Neural crest cell (in vitro differentiated cells): ENCODE results near the gene TFEC. TPM values are rescaled to one million over a fixed set of nuclear protein-coding genes. Genes with fewer than 3 reads are reported as not detected.

Experiments
- DNase-seq: peaks from one replicate; pipeline ENCODE4 v3.0.0; 2021; ENCODE audit warnings: low read depth, mixed read lengths, low spot score
- H3K27ac Mint-ChIP-seq: one replicate; pipeline ENCODE4 v1.8.0; 2021; ENCODE audit warnings: mild to moderate bottlenecking, mixed read lengths; ENCODE audit not compliant: unreplicated experiment
- H3K27me3 Mint-ChIP-seq: 2 replicates; pipeline ENCODE4 v1.8.0; 2021; ENCODE audit warnings: low read depth, mild to moderate bottlenecking, mixed read lengths
- H3K36me3 Mint-ChIP-seq: 2 replicates; pipeline ENCODE4 v1.8.0; 2021; ENCODE audit warnings: low read depth, mild to moderate bottlenecking, mixed read lengths
- H3K4me1 Mint-ChIP-seq: 2 replicates; pipeline ENCODE4 v1.8.0; 2021; ENCODE audit warnings: mixed read lengths
- H3K4me3 Mint-ChIP-seq: one replicate; pipeline ENCODE4 v1.8.0; 2021; ENCODE audit warnings: mild to moderate bottlenecking, mixed read lengths
- H3K9me3 Mint-ChIP-seq: 2 replicates; pipeline ENCODE4 v1.8.0; 2021; ENCODE audit warnings: mixed read lengths
- total RNA-seq: library from RNA; stranded (reverse); gene quantifications from 2 replicates; pipeline ENCODE4 v1.2.1, GENCODE V29; 2021
- TF ChIP-seq, protein P1 (sequence below): fragments of 200-600 bp; sonication (generic); conservative IDR thresholded peaks from 2 replicates; pipeline ENCODE4 v1.5.0; 2021; ENCODE audit warnings: antibody characterized with exemption, mild to moderate bottlenecking

The TFEC gene
- total RNA-seq, 1 donor from 2014 or later = not detected

GRCh38 chr7:115951547-115951946 lies 79.0 kb downstream of the TFEC start:
- no peaks in the 10 kb centered on the region for H3K36me3 Mint-ChIP-seq
- no peak overlapping the region for H3K4me3 Mint-ChIP-seq
- H3K9me3 Mint-ChIP-seq = no peaks in the 10 kb centered on the region
- H3K4me1 Mint-ChIP-seq = no peaks in the 10 kb centered on the region
- DNase-seq = no peak
- H3K27me3 Mint-ChIP-seq = no peaks in the 10 kb centered on the region
- TF ChIP-seq, protein P1, sequence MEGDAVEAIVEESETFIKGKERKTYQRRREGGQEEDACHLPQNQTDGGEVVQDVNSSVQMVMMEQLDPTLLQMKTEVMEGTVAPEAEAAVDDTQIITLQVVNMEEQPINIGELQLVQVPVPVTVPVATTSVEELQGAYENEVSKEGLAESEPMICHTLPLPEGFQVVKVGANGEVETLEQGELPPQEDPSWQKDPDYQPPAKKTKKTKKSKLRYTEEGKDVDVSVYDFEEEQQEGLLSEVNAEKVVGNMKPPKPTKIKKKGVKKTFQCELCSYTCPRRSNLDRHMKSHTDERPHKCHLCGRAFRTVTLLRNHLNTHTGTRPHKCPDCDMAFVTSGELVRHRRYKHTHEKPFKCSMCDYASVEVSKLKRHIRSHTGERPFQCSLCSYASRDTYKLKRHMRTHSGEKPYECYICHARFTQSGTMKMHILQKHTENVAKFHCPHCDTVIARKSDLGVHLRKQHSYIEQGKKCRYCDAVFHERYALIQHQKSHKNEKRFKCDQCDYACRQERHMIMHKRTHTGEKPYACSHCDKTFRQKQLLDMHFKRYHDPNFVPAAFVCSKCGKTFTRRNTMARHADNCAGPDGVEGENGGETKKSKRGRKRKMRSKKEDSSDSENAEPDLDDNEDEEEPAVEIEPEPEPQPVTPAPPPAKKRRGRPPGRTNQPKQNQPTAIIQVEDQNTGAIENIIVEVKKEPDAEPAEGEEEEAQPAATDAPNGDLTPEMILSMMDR = no peak
- no peak overlapping the region for H3K27ac Mint-ChIP-seq

DNA sequence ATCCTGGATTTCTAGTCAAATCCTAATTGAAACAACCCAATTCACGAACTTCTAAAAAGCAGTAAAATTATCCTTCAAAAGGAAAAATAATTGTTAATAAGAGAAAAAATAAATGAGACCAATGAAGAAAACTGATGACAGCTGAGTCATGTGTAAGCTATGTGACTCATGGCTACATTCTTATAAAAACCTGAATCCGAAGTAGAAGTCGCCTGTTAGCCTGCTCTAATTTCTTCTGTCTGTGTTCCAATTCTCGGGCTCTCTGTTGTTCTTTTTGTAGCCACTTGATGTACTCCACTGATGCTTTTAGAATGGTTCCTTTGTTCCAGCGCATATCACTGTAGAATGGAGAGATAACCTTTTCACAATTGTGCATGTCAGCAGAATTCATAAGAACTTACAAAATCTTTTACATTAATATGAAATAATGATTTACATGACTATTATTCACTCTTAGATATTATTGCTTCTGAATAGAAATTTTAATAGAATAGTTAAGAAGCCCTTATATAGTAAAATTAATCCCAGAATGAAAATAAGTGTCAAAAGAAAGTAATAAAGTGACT lies 88.8 kb downstream of the TFEC start:
- DNase-seq = no peak
- H3K27ac Mint-ChIP-seq = no peak overlapping the region
- H3K36me3 Mint-ChIP-seq = no peaks in the 10 kb centered on the region
- H3K4me3 Mint-ChIP-seq = no peak overlapping the region
- TF ChIP-seq, protein P1 = no peak
- H3K9me3 Mint-ChIP-seq = no peaks in the 10 kb centered on the region
- no peaks in the 10 kb centered on the region for H3K27me3 Mint-ChIP-seq
- peaks cover 10% of the 10 kb centered on the region for H3K4me1 Mint-ChIP-seq

DNA sequence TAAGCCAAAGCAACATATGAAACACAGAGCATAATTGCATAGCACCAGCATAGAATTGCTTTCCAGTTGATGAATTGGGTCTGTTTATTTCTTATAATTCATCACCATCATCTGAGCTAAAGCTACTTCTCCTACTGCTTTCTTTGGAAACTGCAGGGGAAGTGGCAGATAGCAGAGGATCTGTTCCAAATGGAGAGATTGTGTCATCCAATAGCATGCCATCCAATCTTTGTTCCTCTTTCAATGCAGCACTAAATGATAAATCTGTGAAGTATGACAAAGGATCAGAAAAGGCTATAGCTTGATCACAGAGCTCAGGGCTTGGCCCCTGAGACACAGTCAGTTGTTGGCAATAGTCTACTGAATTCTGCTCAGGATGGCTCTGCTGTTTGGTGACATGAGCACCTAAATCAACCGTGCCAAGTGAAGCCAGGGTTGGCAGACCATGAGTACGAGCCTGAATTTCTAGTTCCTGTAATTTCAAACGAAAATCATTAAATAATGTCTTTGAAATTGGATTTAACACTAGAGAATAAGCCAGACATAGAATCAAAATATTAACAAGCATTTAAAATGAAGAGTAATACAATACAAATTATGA lies 90.0 kb downstream of the TFEC start:
- H3K27ac Mint-ChIP-seq = no peak overlapping the region
- no peaks in the 10 kb centered on the region for H3K9me3 Mint-ChIP-seq
- no peaks in the 10 kb centered on the region for H3K27me3 Mint-ChIP-seq

GRCh38 chr7:115937960-115938359 lies 92.6 kb downstream of the TFEC start:
- no peak overlapping the region for H3K27ac Mint-ChIP-seq

More for the DNA sequence above, 90.0 kb downstream of the TFEC start:
- TF ChIP-seq, protein P1 = no peak
- Mint-ChIP-seq H3K4me3 (no peak overlapping the region), H3K4me1 (peaks cover 10% of the 10 kb centered on the region), H3K36me3 (no peaks in the 10 kb centered on the region)
- DNase-seq = no peak

GRCh38 chr7:115933471-115933870 lies 97.1 kb downstream of the TFEC start:
- no peak overlapping the region for H3K4me3 Mint-ChIP-seq
- H3K36me3 Mint-ChIP-seq = no peaks in the 10 kb centered on the region
- DNase-seq = no peak
- TF ChIP-seq, protein P1 = no peak
- no peaks in the 10 kb centered on the region for H3K9me3 Mint-ChIP-seq
- no peak overlapping the region for H3K27ac Mint-ChIP-seq
- H3K27me3 Mint-ChIP-seq = no peaks in the 10 kb centered on the region
- no peaks in the 10 kb centered on the region for H3K4me1 Mint-ChIP-seq

More at GRCh38 chr7:115937960-115938359, 92.6 kb downstream of the TFEC start:
- H3K27me3 Mint-ChIP-seq = no peaks in the 10 kb centered on the region
- no peaks in the 10 kb centered on the region for H3K9me3 Mint-ChIP-seq
- peaks cover 10% of the 10 kb centered on the region for H3K4me1 Mint-ChIP-seq
- TF ChIP-seq, protein P1 = no peak
- H3K36me3 Mint-ChIP-seq = no peaks in the 10 kb centered on the region
- H3K4me3 Mint-ChIP-seq = no peak overlapping the region
- no peak for DNase-seq
